ENCODE measurements around the gene TBC1D4. TPM values are rescaled to one million over a fixed set of nuclear protein-coding genes. Genes with fewer than 3 reads are reported as not detected.
"Not testable (repeated sequence)": the region's sequence is repeated elsewhere in the genome, so short reads cannot be mapped to it uniquely, and the experiment has no call there.

The TBC1D4 gene
- total and polyA plus RNA-seq, 2 donors from 2014 or later, result 14.7 to 51.8 TPM

DNA sequence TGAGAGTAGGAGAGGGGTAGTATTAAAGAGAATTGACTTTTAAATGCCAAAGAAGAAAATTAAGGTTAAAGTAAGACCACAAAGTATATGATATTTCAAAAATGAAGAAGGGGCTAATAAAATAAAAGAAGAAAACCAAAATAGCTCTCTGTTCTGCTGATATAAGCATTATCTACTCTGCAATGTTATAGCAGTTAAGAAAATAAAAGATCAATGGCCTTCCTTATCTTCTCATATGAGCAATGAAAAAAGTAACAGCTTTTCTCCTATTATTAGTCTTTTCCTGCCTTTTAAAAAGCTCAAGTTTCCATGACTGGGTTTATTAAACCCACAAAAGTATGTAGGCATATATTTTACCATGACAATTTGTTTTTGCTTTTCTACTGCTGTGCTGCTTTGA, 126.4 kb downstream of the TBC1D4 start:
- intact Hi-C loops (cut with DNase I), result no loop called here
- Histone ChIP-seq H3K4me3 (ENCODE audit: low read length in 3 of 3) (no peak overlapping the region), H3K27ac (ENCODE audit: low read depth in 2 of 2, low read length in 2 of 2) (no peak overlapping the region), H3K9me3 (ENCODE audit: control insufficient read depth in 2 of 3, insufficient read depth in 1 of 3, low read length in 3 of 3) (no peaks in the 10 kb centered on the region), H3K4me1 (ENCODE audit: control insufficient read depth in 2 of 3, insufficient read depth in 2 of 3, low read depth in 1 of 3, low read length in 3 of 3) (no peaks in the 10 kb centered on the region), H3K9ac (ENCODE audit: low read length in 3 of 3) (no peak overlapping the region), H3K27me3 (ENCODE audit: control insufficient read depth, insufficient read depth, low read length) (no peaks in the 10 kb centered on the region), H3K36me3 (ENCODE audit: control insufficient read depth in 2 of 3, insufficient read depth in 3 of 3, low read length in 3 of 3) (peaks cover 0 to 10% (median 2%) of the 10 kb centered on the region in 3 donors)
- FAIRE-seq, result no peak
- no peak for TF ChIP-seq CTCF (IDR thresholded peaks at IDR 0.05; ENCODE audit: borderline replicate concordance, extremely low read depth, insufficient read depth)
- DNase-seq, result no peak

DNA sequence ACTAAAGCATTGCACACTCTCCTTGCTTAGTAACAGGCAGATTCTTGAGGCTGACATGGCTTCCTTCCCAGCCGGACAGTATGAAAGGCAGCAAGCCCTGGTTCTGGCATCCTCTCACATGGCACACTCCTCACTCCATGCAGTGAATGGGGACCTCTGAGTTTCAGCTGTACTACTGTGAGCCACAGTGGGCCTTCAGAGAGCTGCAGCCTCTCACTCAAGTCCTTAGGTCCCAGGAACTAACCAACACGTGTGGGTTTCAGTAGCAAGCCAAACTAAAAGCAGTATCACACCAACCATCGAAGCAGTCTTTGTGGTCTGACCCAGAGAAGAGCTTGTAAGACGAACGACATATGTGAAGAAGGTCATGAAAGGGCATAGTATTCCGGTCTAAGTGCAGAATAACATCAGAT, 128.2 kb downstream of the TBC1D4 start:
- Histone ChIP-seq H3K4me3 (ENCODE audit: low read length in 3 of 3) (no peak overlapping the region), H3K9ac (ENCODE audit: low read length in 3 of 3) (no peak overlapping the region), H3K36me3 (ENCODE audit: control insufficient read depth in 2 of 3, insufficient read depth in 3 of 3, low read length in 3 of 3) (peaks cover 0 to 10% (median 2%) of the 10 kb centered on the region in 3 donors), H3K27me3 (ENCODE audit: control insufficient read depth, insufficient read depth, low read length) (no peaks in the 10 kb centered on the region), H3K9me3 (ENCODE audit: control insufficient read depth in 2 of 3, insufficient read depth in 1 of 3, low read length in 3 of 3) (no peaks in the 10 kb centered on the region), H3K27ac (ENCODE audit: low read depth in 2 of 2, low read length in 2 of 2) (no peak overlapping the region), H3K4me1 (ENCODE audit: control insufficient read depth in 2 of 3, insufficient read depth in 2 of 3, low read depth in 1 of 3, low read length in 3 of 3) (no peaks in the 10 kb centered on the region)
- no peak for FAIRE-seq
- TF ChIP-seq CTCF (IDR thresholded peaks at IDR 0.05; ENCODE audit: borderline replicate concordance, extremely low read depth, insufficient read depth), result no peak
- intact Hi-C loops (cut with DNase I), result no loop called here
- DNase-seq, result no peak

DNA sequence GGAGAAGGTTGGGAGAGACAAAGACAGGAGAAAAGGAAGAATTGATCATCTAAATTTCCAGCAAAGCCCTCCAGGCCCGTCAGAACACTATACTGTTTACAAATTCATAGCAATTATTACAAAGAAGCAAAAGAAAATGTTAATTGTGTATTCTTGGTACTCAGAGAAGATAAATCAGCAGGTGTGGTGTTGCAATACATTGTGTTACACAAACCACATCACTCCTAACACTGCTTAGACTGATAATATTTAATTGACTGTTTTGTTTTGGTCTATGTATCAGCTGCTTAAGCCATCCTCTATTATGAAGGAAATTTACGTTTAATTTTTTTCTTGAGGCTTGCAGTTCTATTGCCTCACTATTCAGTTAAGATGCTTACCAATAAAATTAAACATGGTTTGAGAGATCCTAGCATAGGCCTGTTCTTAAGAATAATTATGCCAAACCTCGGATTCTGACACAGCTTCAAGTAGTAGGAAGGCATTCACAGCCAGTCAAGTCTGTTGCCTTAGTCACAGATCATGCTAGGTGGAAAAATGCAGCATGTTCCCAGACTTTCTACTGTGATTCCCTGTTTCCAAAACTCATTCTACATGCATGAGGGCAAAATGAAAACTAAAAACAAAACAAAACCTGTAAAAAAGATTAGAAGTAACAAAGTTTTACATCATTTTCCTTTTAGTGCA, 129.2 kb downstream of the TBC1D4 start:
- DNase-seq (no peak), FAIRE-seq (no peak)
- intact Hi-C loops (cut with DNase I), result no loop called here
- Histone ChIP-seq H3K27me3 (ENCODE audit: control insufficient read depth, insufficient read depth, low read length) (no peaks in the 10 kb centered on the region), H3K36me3 (ENCODE audit: control insufficient read depth in 2 of 3, insufficient read depth in 3 of 3, low read length in 3 of 3) (peaks cover 0 to 14% (median 2%) of the 10 kb centered on the region in 3 donors), H3K4me3 (ENCODE audit: low read length in 3 of 3) (no peak overlapping the region), H3K9ac (ENCODE audit: low read length in 3 of 3) (no peak overlapping the region), H3K27ac (ENCODE audit: low read depth in 2 of 2, low read length in 2 of 2) (no peak overlapping the region), H3K9me3 (ENCODE audit: control insufficient read depth in 2 of 3, insufficient read depth in 1 of 3, low read length in 3 of 3) (no peaks in the 10 kb centered on the region), H3K4me1 (ENCODE audit: control insufficient read depth in 2 of 3, insufficient read depth in 2 of 3, low read depth in 1 of 3, low read length in 3 of 3) (no peaks in the 10 kb centered on the region)
- no peak for TF ChIP-seq CTCF (IDR thresholded peaks at IDR 0.05; ENCODE audit: borderline replicate concordance, extremely low read depth, insufficient read depth)

DNA sequence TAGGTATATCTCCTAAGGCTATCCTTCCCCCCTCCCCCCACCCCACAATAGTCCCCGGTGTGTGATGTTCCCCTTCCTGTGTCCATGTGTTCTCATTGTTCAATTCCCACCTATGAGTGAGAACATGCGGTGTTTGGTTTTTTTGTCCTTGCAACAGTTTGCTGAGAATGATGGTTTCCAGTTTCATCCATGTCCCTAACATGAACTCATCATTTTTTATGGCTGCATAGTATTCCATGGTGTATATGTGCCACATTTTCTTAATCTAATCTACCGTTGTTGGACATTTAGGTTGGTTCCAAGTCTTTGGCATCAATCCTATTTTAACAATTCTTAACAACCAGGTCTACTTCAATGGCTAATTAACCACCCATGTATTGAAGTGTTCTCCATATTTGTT, 130.4 kb downstream of the TBC1D4 start:
- H3K4me1 ChIP-seq (ENCODE audit: control insufficient read depth in 2 of 3, insufficient read depth in 2 of 3, low read depth in 1 of 3, low read length in 3 of 3); H3K27ac ChIP-seq (ENCODE audit: low read depth in 2 of 2, low read length in 2 of 2); H3K9me3 ChIP-seq (ENCODE audit: control insufficient read depth in 2 of 3, insufficient read depth in 1 of 3, low read length in 3 of 3); H3K27me3 ChIP-seq (ENCODE audit: control insufficient read depth, insufficient read depth, low read length); H3K9ac ChIP-seq (ENCODE audit: low read length in 3 of 3); intact Hi-C loops (cut with DNase I); FAIRE-seq; DNase-seq; H3K4me3 ChIP-seq (ENCODE audit: low read length in 3 of 3): not testable (repeated sequence)
- H3K36me3 ChIP-seq (ENCODE audit: control insufficient read depth in 2 of 3, insufficient read depth in 3 of 3, low read length in 3 of 3), result peaks cover 0 to 14% (median 2%) of the 10 kb centered on the region in 3 donors
